GF-D8 (cell line): ENCODE data around the gene GPX3.

Source experiments
- DNase-seq: peaks from one replicate; lab custom pipeline; 2025; lab: John Stamatoyannopoulos, UW

The GPX3 gene, protein sequence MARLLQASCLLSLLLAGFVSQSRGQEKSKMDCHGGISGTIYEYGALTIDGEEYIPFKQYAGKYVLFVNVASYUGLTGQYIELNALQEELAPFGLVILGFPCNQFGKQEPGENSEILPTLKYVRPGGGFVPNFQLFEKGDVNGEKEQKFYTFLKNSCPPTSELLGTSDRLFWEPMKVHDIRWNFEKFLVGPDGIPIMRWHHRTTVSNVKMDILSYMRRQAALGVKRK

DNA sequence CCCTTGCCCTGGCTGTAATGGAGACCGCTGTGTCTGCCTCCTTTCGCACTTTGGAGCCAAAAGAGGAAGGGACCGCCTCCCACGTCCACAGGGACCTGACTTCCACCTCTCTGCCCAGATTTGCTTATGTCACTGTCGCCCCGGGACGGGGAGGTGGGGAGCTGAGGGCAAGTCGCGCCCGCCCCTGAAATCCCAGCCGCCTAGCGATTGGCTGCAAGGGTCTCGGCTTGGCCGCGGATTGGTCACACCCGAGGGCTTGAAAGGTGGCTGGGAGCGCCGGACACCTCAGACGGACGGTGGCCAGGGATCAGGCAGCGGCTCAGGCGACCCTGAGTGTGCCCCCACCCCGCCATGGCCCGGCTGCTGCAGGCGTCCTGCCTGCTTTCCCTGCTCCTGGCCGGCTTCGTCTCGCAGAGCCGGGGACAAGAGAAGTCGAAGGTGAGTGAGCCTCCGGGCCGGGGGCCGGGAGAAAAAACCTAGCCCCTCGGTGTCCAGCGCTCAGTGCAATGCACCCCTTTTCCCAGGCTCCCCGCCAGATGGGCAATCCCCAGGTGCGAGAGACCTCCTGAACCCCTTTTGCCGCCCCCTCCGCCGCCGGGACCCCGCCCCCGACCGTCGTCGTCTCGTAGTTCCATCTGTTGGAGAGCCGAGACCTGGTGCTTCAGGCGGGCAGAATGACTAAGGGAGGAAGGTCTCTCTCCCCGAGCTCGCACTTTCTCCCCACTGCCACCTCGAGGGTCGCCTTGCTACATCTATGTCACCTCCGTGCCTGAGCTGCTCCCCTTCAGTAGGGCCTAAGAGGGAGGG is at the start of gene GPX3:
Gene GPX3, plus strand, starts transcription at position 288 of the 807 bp plus-strand sequence. Its CDS starts 64 bp downstream, at position 352.
- DNase-seq: no peak

DNA sequence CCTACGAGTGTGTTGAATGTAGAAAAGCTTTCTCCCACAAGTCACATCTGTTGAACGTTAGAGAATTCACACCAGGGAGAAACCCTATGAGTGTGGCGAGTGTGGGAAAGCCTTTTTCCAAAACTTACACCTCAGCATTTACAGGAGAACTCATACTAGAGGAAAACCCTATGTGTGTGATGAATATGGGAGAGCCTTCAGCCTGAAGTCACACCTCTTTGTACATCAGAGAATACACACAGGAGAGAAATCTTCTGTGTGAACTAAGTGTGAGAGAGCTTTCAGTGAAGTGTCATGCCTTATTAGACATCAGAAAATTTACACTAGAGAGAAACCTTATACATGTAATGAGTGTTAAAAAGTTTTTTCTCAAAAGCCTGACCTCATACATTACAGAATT is 41.8 kb upstream of the GPX3 start:
- DNase-seq: no peak

DNA sequence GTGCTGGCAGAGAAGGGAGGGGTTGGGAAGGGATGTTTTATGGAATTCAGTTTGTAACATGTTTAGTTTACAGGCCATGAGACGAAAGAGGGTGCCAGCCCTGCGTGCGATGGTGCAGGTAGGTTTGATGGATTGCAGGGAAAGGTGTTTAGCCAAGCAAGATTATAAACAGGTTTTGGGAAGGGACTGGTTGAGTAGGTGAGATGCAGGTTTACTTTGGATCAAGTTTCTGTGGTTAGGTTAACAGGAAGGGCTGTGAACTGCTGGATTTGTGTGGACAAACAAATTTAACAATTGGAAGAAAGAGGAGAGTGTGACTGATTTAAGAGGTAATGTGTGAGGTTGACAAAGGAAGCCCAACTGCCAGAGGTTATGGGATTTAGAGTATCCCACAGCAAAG is 32.6 kb upstream of the GPX3 start:
- DNase-seq: no peak

DNA sequence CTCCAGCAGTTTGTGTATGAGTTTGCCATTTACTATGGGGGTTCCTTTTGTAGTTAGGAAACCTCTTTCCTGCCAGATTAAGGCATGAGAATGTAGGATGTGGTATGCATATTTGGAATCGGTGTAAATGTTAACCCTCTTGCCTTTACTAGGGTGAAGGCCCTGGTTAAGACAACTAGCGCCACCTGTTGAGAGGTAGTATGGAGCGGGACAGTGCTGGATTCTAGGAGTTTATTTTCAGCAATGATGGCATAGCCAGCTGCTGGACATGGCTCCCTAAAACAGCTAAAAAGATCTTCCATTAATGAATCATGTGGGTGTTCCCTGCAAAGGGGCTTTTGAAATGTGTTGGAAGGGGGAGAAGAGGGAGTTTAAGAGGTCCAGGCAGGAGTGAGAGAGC is 30.7 kb upstream of the GPX3 start:
- no peak for DNase-seq

DNA sequence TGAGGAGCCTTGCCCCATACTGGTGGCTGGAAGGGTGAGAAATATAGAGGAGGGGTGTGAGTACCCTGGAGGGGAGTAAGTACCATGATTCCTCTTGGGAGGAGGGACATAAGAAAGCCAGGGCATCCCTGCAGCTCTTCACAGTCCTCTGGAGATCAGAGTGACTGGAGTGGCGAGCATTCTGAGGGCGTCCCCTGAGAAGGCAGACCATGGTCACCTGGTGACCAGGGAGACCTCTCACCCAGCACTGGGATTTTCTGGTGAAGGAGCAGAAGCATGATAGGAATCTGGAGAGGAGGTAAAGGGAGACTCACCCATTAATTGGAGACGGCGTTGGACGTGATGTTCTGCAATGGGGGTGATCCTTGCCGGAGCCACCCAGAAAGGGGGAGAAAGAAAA is 27.7 kb upstream of the GPX3 start:
- no peak for DNase-seq

DNA sequence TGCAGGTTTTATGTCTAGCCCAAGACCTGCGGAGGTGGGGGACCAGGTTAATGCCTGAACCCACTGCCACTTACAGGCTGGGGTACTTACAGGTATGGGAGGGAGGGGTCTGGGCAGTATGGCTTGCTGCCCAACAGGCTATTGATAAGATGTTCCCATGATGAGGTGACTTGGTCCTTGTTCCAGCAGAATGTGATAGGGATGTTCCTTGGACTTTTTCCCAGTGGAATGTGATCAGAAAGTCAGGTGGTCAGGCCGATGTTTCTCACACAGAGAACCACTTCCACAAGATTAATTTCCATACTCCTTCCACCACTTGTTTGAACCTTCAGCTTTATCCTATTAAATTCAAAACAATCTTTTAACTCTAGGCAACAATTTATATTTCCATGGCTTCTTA is 27.0 kb upstream of the GPX3 start:
- DNase-seq: no peak

DNA sequence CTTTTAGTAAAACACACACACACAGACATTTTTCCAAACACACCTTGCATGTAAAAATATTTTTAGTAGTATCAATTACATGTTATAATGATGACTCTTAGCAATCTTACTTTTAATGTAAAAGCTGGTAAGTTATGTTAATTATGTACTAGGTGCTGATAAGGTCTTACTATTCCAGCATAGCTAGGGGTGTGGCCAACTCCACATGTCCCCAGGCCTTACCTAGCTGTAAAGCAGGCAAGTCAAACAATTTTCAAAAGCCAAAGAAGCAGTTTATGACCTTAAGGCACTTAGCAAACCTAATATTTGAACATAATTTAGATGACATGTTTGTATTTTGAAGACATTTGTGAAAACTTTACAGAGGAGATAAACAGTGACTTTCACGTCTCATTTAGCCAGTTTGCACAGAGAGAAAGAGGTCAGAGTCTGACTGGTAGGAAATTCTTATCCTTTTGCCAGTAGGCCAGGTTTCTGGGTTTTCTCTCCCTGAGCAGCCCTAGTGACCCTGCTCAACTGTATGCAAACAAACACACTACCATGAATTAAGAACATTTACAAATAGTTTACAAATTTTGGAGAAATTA is 26.5 kb upstream of the GPX3 start:
- DNase-seq: no peak

DNA sequence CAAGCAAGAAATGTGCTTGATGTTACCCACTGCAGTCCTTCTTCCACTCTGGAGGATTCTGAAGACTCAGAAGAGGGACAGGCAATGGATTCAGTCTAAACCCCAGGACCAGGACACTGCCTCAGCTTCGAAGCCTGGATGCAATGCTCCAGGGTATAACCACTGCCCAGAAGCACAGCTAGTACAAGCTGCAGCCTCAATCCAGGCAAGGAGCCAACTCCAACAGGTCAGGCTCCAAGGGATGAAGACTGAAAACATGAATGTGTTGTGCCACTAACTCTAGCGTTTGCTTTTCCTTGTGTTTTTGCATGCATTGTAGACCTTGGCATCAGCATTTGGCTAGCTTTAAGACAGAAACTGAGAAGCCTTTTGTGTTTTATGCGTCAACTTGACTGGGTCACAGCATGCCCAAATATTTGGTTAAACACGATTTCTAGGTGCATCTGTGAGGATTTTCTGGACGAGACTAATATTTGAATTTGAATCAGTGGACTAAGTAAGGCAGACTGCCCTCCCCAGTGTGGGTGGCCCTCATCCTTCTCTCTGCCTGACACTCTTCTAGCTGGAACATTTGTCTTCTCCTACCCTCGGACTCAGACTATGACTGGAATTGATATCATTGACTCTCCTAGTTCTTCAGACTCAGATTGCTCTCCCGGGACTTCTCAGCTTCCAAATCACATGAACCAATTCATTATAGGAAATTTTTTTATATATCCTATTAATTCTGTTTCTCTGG is 20.5 kb upstream of the GPX3 start:
- no peak for DNase-seq

DNA sequence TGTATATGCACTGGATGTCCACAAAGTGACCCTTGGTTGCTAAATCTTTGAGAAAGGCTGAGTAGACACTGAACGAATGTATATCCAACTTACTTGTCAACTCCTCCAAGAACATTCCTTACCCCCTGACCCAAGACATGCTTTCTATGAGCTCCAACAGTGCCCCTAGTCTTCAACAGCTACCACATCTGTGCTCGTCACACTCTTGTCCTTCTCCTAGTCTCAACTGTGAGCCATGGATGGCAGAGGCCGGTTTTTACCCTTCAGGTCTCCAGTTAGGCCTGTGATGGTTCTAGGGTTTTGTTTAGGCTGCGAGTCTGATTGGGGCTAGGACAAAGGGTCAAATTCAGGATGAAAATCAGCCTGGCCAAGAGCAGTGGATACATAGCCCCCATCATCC is 19.0 kb upstream of the GPX3 start:
- DNase-seq: no peak

DNA sequence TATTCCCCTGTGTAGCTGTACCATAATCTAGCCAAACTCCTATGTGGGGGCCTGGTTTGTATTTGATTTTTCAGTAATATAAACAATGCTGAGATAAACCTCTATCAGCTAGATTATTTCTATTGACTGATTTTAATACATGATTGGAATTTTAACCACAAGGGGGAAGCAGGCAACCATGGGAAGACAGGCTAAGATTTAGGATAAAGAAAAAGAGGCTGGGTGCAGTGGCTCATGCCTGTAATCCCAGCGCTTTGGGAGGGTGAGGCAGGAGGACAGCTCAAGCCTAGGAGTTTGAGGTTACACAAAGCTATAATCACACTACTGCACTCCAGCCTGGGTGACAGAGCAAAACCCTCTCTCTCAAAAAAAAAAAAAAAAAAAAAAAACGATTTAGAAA is 18.1 kb upstream of the GPX3 start:
- no peak for DNase-seq

DNA sequence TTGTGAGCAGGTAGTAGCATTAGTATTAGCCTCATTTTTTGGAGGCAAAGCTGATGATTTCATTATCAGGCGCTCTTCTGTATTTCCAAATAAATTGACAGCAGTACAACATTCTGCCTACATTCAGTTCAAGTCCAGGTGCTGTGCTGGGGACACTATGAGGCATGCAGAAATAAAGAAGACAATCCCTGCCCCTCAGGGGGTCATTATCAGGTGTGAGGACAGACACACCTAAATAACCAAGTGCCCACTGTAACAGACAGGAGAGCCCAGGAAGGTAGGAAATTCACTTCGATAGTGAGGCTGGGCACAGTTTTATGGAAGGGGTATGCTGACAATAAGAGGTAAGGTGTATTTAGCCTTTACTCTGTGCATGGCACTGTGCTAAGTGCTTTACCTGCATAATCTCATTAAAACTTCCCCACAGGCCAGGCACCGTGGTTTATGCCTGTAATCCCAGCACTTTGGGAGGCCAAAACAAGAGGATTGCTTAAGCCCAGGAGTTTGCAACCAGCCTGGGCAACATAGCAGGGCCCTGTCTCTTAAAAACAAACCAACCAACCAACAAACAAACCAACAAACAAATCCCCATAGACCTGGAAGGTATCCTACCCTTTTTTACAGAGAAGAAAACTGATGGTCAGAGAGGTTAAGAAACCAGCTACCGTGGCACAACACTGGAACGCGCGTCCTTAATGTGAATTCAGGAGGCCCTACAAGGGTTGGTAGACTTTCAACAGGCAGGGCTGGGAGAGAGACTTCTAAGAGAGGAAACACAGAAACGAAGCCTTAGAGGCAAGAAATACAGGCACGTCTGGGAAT is 17.5 kb upstream of the GPX3 start:
- no peak for DNase-seq

DNA sequence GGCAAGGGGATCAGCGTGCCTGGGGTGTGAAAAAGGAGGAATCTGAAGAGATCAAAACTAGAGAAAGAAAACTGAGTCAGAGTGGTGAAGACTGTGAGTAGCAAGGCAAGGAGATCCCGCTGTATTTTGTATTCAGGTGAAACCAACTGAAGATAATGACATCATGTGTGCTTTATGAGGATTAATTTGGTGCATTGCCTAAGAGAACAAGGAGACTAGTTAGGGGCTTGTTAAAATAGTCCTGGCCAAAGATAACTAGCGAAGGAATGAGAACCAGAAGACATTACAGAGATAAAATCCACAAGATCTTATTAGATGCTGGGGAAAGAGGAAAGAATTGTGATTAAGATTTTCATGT is 16.9 kb upstream of the GPX3 start:
- DNase-seq: no peak

DNA sequence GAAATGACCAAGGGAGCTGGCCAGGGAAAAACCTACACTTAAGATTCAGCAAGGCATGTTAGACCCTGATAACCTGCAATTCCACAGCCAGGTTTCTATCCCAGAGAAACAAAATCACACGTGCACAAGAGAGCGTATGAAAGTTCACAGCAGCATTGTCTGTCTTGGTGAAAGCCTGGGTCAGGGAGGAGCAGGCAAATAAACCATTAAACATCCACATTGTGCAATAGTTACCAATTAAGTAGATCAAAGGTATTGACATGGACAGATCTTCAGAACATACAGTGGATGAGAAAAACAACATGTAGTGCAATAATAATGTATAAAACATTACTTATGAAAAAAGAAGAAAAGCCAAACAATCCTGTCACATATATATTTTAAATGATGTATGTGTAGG is 15.9 kb upstream of the GPX3 start:
- no peak for DNase-seq

DNA sequence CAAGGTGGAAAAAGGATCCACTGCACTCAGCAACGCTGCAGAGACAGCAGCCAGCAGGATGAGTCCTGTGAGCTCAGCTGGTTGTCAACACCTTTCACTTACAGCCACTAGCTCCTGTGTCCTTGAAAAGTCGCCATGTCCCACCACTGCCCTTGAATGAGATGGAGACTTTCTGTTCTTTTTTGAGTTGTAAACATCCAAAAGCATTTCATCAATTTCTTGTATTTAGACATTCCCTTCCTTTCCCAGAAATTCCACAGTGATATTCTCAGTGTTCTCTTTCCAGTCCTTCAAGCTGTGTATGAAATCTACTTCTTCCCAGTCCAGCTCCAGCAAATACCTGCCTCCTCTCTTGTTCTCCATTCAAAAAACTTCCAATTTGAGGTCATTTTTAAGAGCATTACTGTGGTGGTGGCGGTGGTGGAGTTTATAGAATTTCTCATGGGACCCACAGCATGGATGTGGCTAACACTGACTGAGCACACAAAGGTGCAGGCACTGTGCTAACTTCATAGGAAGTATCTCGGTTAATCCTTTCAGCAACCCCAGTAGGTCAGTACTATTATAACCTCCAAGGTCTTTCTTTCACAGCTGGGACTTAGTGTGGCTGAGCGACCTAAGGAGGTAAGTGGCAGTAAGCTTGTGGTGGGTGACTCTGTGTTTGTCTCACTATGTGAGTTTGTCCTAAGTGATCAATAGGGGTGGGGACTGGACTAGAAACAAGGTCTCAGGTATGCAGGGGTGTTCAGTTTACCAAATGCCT is 15.0 kb upstream of the GPX3 start:
- no peak for DNase-seq

DNA sequence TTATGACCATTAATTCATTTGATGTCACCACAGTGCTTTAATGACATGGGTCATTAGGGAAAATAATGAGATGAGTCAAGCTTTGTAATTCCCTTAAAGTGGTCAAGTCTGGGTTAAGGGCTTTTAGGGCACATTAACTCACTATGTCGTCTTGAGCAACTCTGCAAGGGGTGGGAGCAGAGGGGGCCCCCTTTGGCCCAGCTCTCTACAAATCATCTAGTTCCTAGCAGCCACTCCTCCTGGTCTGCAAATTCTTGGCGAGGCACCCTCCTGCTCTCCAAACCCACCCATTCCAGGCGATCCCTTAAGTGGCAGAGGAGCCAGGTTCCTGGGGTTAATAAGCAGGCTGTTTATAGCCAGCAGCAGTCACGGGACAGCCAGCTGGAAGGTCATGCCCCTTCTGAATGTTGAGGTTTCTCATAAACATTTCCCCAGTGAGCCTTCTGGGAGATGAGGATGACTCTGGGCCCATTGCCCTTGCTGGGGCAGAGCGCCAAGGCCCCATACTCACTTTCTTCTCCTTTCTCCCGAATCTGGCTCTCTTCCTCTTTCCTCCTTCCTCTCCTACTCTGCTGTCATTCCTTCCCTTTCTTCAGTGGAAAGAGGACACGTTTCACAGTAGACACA is 14.3 kb upstream of the GPX3 start:
- DNase-seq: no peak

DNA sequence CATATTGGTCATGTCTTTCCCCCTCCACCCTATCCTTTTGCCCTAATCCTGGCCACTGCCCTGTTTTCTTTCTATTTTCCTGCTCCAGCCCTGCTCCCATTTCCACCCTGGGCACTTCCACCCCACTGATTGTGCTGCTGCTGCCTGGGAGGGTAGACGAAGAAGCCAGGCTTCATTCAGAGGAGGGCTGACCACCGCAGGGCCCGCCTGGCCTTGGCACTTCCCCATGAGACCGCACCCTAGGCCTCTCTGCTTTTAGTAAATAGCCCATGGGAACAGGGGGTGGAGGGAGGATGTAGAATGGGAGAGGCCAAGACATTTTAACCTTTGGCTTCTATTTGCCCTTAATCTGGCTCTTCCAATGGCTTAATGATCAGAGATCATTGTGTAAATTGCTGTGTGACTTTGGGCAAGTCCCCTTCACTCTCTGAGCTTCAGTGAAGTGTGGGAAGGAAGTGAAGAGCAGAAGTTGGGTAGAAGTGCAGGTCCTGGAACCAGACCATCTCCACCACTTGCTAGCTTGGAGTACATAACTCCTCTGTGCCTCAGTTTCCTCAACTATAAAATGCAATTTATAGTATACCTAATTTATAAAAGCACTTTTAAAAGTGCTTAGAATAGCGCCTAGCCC is 13.6 kb upstream of the GPX3 start:
- no peak for DNase-seq

DNA sequence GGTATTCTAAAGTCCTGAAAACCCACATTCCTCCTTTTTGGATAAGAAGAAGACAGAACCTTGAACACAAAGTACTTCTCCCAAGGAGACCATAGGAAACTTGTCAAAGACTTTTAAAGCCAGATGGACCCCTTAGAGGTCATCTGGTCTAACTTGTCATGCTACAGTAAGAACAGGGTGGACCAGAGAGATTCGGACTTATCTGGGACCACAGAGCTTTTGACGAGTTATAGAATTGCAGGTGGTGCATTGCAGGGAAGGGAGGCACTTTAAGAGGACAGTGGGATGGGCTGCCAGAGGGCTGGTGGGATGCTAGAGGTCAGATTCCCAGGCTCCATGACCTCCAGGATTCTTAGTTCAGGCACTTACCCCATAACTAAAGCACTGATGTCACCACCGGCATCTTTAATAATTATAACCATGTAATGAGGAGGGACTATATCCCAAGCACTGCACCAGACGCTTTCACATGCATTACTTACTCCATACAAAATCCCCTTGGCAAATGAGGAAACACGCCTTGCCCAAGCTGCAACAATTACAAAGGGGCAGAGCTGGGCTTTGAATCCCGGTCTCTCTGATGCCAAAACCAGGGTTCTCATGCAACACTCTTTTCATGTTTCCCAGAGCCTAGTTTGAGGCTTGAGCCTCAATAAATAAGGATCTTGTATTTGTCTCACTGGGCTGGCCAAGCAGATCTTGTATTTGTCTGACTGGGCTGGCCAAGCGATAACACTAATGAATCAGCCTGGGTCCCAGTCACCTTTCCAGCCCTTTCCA is 12.8 kb upstream of the GPX3 start:
- no peak for DNase-seq

DNA sequence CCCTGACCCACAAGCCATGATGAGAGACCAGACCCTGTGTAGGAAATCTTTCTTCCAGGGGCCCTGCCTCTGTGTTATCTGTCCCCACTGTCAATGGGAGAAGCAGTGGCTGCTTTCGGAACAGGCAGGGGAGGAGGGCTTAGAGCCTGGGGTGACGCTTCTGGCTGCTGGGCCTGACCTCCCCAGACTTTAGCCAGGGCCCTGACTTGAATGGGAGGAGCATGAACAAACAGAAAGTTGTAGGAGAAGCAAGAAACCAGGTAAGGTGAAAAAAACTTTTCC is 12.2 kb upstream of the GPX3 start:
- no peak for DNase-seq

DNA sequence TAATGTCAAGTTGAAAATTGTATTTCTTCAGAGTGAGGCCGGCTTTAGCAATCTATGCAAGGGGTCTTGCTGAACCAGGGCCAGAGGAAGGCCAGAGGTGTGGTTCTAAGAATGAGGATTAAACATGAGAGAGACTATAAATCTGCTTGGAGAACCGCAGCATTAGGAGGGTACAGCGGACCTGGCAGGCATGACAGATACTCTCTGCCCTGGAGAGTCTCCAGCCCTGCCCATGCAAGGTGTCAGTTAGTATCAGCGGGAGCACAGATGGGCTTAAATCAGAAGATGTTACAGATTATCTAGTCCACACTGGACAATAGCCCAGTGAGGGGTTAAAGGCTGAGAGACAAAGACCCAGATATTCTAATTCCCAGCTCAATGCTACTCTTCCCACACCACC is 11.5 kb upstream of the GPX3 start:
- no peak for DNase-seq

DNA sequence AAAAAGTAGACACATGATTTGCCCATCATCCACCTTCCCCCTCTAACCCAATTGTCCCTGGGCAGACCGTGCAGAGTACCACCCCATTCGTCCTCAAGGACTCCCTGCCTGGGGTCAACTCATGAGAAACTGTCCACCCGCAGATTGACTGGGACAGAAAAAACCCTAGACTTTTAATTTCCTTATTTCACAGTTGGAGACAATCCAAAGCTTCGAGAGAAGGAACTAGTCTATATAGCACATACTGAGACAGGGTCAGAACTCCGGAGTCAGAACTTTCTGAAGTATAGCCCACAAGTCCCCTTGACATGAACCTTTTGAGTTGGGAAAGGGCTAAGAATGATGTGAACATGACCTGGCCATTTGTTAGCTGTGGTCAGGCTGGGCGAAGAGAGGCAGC is 7.5 kb upstream of the GPX3 start:
- no peak for DNase-seq
